GM11168 (cell line): Measurements from ENCODE around the gene CLCC1.

Source experiments
- in situ Hi-C: fragments of 300-500 bp; cut with MboI; formaldehyde crosslinking; loops from one replicate; pipeline ENCODE4 v1.12.0; 2022; ENCODE audit warnings: low sequenced_read_pairs; ENCODE audit not compliant: unreplicated experiment

The CLCC1 gene

GRCh38 chr1:108925920-108926319 is 37.4 kb downstream of the CLCC1 start:
- in situ Hi-C loops: no loop called here

- in situ Hi-C loops: no loop called here
These were observed 46.5 kb downstream of the CLCC1 start for GRCh38 chr1:108916788-108917187.
